Smooth muscle cell (in vitro differentiated cells): Measurements from ENCODE around the gene FAM219A. TPM values are rescaled to one million over a fixed set of nuclear protein-coding genes. Genes with fewer than 3 reads are reported as not detected.

Experiments
- DNase-seq: peaks from one replicate; lab custom pipeline; 2025; ENCODE audit not compliant: unreplicated experiment; lab: John Stamatoyannopoulos, UW
- H2AFZ ChIP-seq: fragments of 200-600 bp; sonication (generic); 2 replicates; pipeline ENCODE4 v1.6.0; 2016; ENCODE audit warnings: antibody characterized with exemption, low read depth, mild to moderate bottlenecking
- H3F3A ChIP-seq: fragments of 200-600 bp; sonication (generic); 2 replicates; pipeline ENCODE4 v1.6.0; 2017; ENCODE audit warnings: antibody characterized with exemption, low read depth
- H3K27ac ChIP-seq: fragments of 200-600 bp; sonication (generic); 2 replicates; pipeline ENCODE4 v1.5.1; 2016; ENCODE audit warnings: low read depth, mild to moderate bottlenecking
- H3K27me3 ChIP-seq: fragments of 200-600 bp; sonication (generic); 2 replicates; pipeline ENCODE4 v1.6.1; 2016; ENCODE audit warnings: low read depth, mild to moderate bottlenecking
- H3K36me3 ChIP-seq: fragments of 200-600 bp; sonication (generic); 2 replicates; pipeline ENCODE4 v1.5.1; 2016; ENCODE audit warnings: low read depth
- H3K4me1 ChIP-seq: fragments of 200-600 bp; sonication (generic); 2 replicates; pipeline ENCODE4 v1.5.1; 2016; ENCODE audit warnings: low read depth
- H3K4me2 ChIP-seq: fragments of 200-600 bp; sonication (generic); 2 replicates; pipeline ENCODE4 v1.6.0; 2016; ENCODE audit warnings: mild to moderate bottlenecking
- H3K4me3 ChIP-seq: fragments of 200-600 bp; sonication (generic); 2 replicates; pipeline ENCODE4 v1.5.1; 2016; ENCODE audit warnings: mild to moderate bottlenecking
- H3K79me2 ChIP-seq: fragments of 200-600 bp; sonication (generic); 2 replicates; pipeline ENCODE4 v1.6.0; 2016; ENCODE audit warnings: low read depth, mild to moderate bottlenecking
- H3K9ac ChIP-seq: fragments of 200-600 bp; sonication (generic); 2 replicates; pipeline ENCODE4 v1.6.0; 2016; ENCODE audit warnings: low read depth
- H3K9me3 ChIP-seq: fragments of 200-600 bp; sonication (generic); replicated peaks from 2 replicates; pipeline ENCODE4 v1.5.1; 2016; ENCODE audit warnings: low read depth
- H4K20me1 ChIP-seq: fragments of 200-600 bp; sonication (generic); 2 replicates; pipeline ENCODE4 v1.6.0; 2016; ENCODE audit warnings: low read depth
- CTCF ChIP-seq: fragments of 200-600 bp; sonication (generic); IDR thresholded peaks from 2 replicates; pipeline ENCODE4 v1.5.1; 2017; ENCODE audit warnings: borderline replicate concordance, mild to moderate bottlenecking, antibody characterized with exemption; ENCODE audit not compliant: insufficient read depth, poor library complexity, severe bottlenecking
- WGBS: methylation state at CpG from one replicate; pipeline ENCODE4 v1.1.7; 2016; ENCODE audit warnings: low lambda C conversion rate; 5-methylcytosine and 5-hydroxymethylcytosine counted together
- polyA plus RNA-seq: library from polyadenylated mRNA; unstranded; fragments of >200 nt; fragmentation: Nextera tagmentation; extraction: Ambion mirVana; gene quantifications from 2 replicates; pipeline ENCODE4 v1.2.1, GENCODE V29; 2016
- total RNA-seq: library from RNA; depleted of rRNA; stranded (reverse); fragments of >200 nt; gene quantifications from 2 replicates; pipeline ENCODE4 v1.2.3, GENCODE V29; 2014

Gene FAM219A
- total and polyA plus RNA-seq, 2 experiments from 2014 or later, result 13.3 to 29.5 TPM

GRCh38 chr9:34381323-34381722 lies 77.0 kb downstream of the FAM219A start:
- peak overlapping the region; percentile 79 for H2AFZ ChIP-seq
- peak overlapping the region; percentile 50 for H3K4me3 ChIP-seq
- no peak overlapping the region for H3K9ac ChIP-seq
- peak overlapping the region; percentile 84 for H3K4me2 ChIP-seq
- no peaks in the 10 kb centered on the region for H3K79me2 ChIP-seq
- no peaks in the 10 kb centered on the region for H3K4me1 ChIP-seq
- H3K9me3 ChIP-seq, result no peaks in the 10 kb centered on the region
- WGBS, result 31% methylated on average over 17 of the region's 17 CpGs
- H3K36me3 ChIP-seq, result no peaks in the 10 kb centered on the region
- TF ChIP-seq CTCF, result no peak
- DNase-seq, result no peak
- H3F3A ChIP-seq, result no peaks in the 10 kb centered on the region
- H3K27me3 ChIP-seq, result peaks cover 11% of the 10 kb centered on the region
- H3K27ac ChIP-seq, result no peak overlapping the region
- H4K20me1 ChIP-seq, result no peaks in the 10 kb centered on the region

- 2% methylated on average over 28 of the region's 59 CpGs for WGBS
- H3K36me3 ChIP-seq, result no peaks in the 10 kb centered on the region
These were observed 77.7 kb downstream of the FAM219A start for GRCh38 chr9:34380511-34381315.

GRCh38 chr9:34380034-34380510 lies 78.3 kb downstream of the FAM219A start:
- Histone ChIP-seq H3K9ac (no peak overlapping the region), H3K36me3 (no peaks in the 10 kb centered on the region), H3K4me2 (peak overlapping the region; percentile 84), H3K27ac (no peak overlapping the region), H3F3A (no peaks in the 10 kb centered on the region), H2AFZ (no peak overlapping the region), H3K79me2 (no peaks in the 10 kb centered on the region), H3K4me3 (peak overlapping the region; percentile 50), H4K20me1 (no peaks in the 10 kb centered on the region), H3K9me3 (no peaks in the 10 kb centered on the region), H3K27me3 (peaks cover 11% of the 10 kb centered on the region), H3K4me1 (no peaks in the 10 kb centered on the region)
- no peak for DNase-seq
- TF ChIP-seq CTCF, result no peak
- 7% methylated on average over 24 of the region's 24 CpGs for WGBS

More at GRCh38 chr9:34380511-34381315, 77.7 kb downstream of the FAM219A start:
- DNase-seq, result peak; percentile 70
- Histone ChIP-seq H3K4me1 (no peaks in the 10 kb centered on the region), H3K27ac (no peak overlapping the region), H3K4me2 (peak overlapping the region; percentile 84), H2AFZ (peak overlapping the region; percentile 79), H3K27me3 (peaks cover 11% of the 10 kb centered on the region), H3K4me3 (peak overlapping the region; percentile 50), H3F3A (no peaks in the 10 kb centered on the region), H3K9me3 (no peaks in the 10 kb centered on the region), H4K20me1 (no peaks in the 10 kb centered on the region), H3K9ac (no peak overlapping the region), H3K79me2 (no peaks in the 10 kb centered on the region)
- TF ChIP-seq CTCF, result no peak
